GM18508 (cell line): ENCODE results near the gene FGFR3.

Experiments used
- ATAC-seq: cut with Tn5 transposase; IDR thresholded peaks from one replicate; pipeline ENCODE4 v1.9.1; 2021; ENCODE audit warnings: moderate number of reproducible peaks; ENCODE audit not compliant: insufficient read depth, unreplicated experiment

Gene FGFR3

GRCh38 chr4:1812720-1813119 is 19.6 kb downstream of the FGFR3 start:
- no peak for ATAC-seq

- no peak for ATAC-seq
Measured at GRCh38 chr4:1813231-1813630, 20.1 kb downstream of the FGFR3 start.

- no peak for ATAC-seq
Measured at GRCh38 chr4:1813915-1814314, 20.8 kb downstream of the FGFR3 start.

- ATAC-seq = no peak
Measured at GRCh38 chr4:1814453-1814852, 21.4 kb downstream of the FGFR3 start.

- ATAC-seq = no peak
Measured at GRCh38 chr4:1815096-1815996, 22.3 kb downstream of the FGFR3 start.

- ATAC-seq = no peak
Measured at GRCh38 chr4:1815997-1816860, 23.1 kb downstream of the FGFR3 start.

- no peak for ATAC-seq
Measured at GRCh38 chr4:1819284-1819683, 26.2 kb downstream of the FGFR3 start.

GRCh38 chr4:1819816-1820215 is 26.7 kb downstream of the FGFR3 start:
- no peak for ATAC-seq

GRCh38 chr4:1821679-1822567 is 28.8 kb downstream of the FGFR3 start:
- ATAC-seq = no peak

GRCh38 chr4:1822568-1823544 is 29.8 kb downstream of the FGFR3 start:
- no peak for ATAC-seq

- ATAC-seq = no peak
Measured at GRCh38 chr4:1823545-1823932, 30.4 kb downstream of the FGFR3 start.

GRCh38 chr4:1824746-1825145 is 31.7 kb downstream of the FGFR3 start:
- no peak for ATAC-seq

- no peak for ATAC-seq
Measured at GRCh38 chr4:1825326-1825725, 32.2 kb downstream of the FGFR3 start.

GRCh38 chr4:1826531-1827350 is 33.6 kb downstream of the FGFR3 start:
- ATAC-seq = no peak

- no peak for ATAC-seq
Measured at GRCh38 chr4:1830234-1830633, 37.1 kb downstream of the FGFR3 start.

- ATAC-seq = no peak
Measured at GRCh38 chr4:1830642-1831228, 37.6 kb downstream of the FGFR3 start.

- ATAC-seq = no peak
Measured at GRCh38 chr4:1831331-1831730, 38.2 kb downstream of the FGFR3 start.

- no peak for ATAC-seq
Measured at GRCh38 chr4:1832690-1833089, 39.6 kb downstream of the FGFR3 start.
